CD4-positive, alpha-beta T cell treated with Interleukin-6 at 100 ng/mL for 8 hours (primary cell): Measurements from ENCODE around the gene GADD45B.
A peak's percentile ranks its signal among the peaks of the same experiment; 100 is the strongest.
"Not testable (repeated sequence)": the region's sequence is repeated elsewhere in the genome, so short reads cannot be mapped to it uniquely, and the experiment has no call there.

Source experiments
- DNase-seq: peaks from one replicate; pipeline ENCODE4 v3.0.0-alpha.2; 2020; ENCODE audit warnings: mixed read lengths, low spot score

Gene GADD45B

GRCh38 chr19:2488405-2488941, 12.5 kb downstream of the GADD45B start:
- DNase-seq, result no peak

- no peak for DNase-seq
These were observed 13.2 kb downstream of the GADD45B start for GRCh38 chr19:2488942-2489731.

GRCh38 chr19:2490659-2491058, 14.7 kb downstream of the GADD45B start:
- no peak for DNase-seq

- DNase-seq, result no peak
These were observed 15.3 kb downstream of the GADD45B start for GRCh38 chr19:2491130-2491801.

GRCh38 chr19:2492870-2493269, 16.9 kb downstream of the GADD45B start:
- no peak for DNase-seq

GRCh38 chr19:2493448-2493847, 17.5 kb downstream of the GADD45B start:
- DNase-seq, result not testable (repeated sequence)

GRCh38 chr19:2494084-2494446, 18.1 kb downstream of the GADD45B start:
- no peak for DNase-seq

- DNase-seq, result peak; percentile 27
These were observed 18.7 kb downstream of the GADD45B start for GRCh38 chr19:2494447-2495129.

GRCh38 chr19:2495130-2495641, 19.3 kb downstream of the GADD45B start:
- DNase-seq, result no peak

GRCh38 chr19:2495651-2496316, 19.9 kb downstream of the GADD45B start:
- no peak for DNase-seq

GRCh38 chr19:2497186-2497585, 21.3 kb downstream of the GADD45B start:
- DNase-seq, result no peak

GRCh38 chr19:2500156-2500555, 24.2 kb downstream of the GADD45B start:
- no peak for DNase-seq

GRCh38 chr19:2500841-2501261, 24.9 kb downstream of the GADD45B start:
- DNase-seq, result no peak

GRCh38 chr19:2503521-2504109, 27.7 kb downstream of the GADD45B start:
- DNase-seq, result peak; percentile 72

GRCh38 chr19:2506656-2507055, 30.7 kb downstream of the GADD45B start:
- DNase-seq, result not testable (repeated sequence)

- DNase-seq, result peak; percentile 42
These were observed 31.2 kb downstream of the GADD45B start for GRCh38 chr19:2507109-2507508.

GRCh38 chr19:2509096-2509495, 33.2 kb downstream of the GADD45B start:
- no peak for DNase-seq

- no peak for DNase-seq
These were observed 35.6 kb downstream of the GADD45B start for GRCh38 chr19:2511570-2511969.

- DNase-seq, result no peak
These were observed 36.1 kb downstream of the GADD45B start for GRCh38 chr19:2511991-2512390.

- no peak for DNase-seq
These were observed 36.9 kb downstream of the GADD45B start for GRCh38 chr19:2512523-2513431.
